H7 (cell line): ENCODE data around the gene COL8A1. TPM values are rescaled to one million over a fixed set of nuclear protein-coding genes. Genes with fewer than 3 reads are reported as not detected.

Experiments
- DNase-seq: peaks from one replicate; pipeline ENCODE4 v3.0.0; 2012
- H3K27me3 ChIP-seq: 2 replicates; pipeline ENCODE4 v1.6.0; 2011; ENCODE audit warnings: mild to moderate bottlenecking, low read length; ENCODE audit not compliant: control insufficient read depth, insufficient read depth
- H3K36me3 ChIP-seq: replicated peaks from 2 replicates; pipeline ENCODE4 v1.5.1; 2011; ENCODE audit warnings: low read length; ENCODE audit not compliant: control insufficient read depth, insufficient read depth
- H3K4me3 ChIP-seq: 2 replicates; pipeline ENCODE4 v1.5.1; 2011; ENCODE audit warnings: low read depth, mild to moderate bottlenecking, control low read depth, low read length, moderate library complexity; ENCODE audit not compliant: insufficient read depth
- total RNA-seq: library from RNA; depleted of rRNA; stranded (reverse); fragments of >200 nt; shearing (Covaris generic); gene quantifications from 2 replicates; pipeline ENCODE4 v1.2.3, GENCODE V29; 2014

Gene COL8A1
- total RNA-seq, 1 experiment from 2014 or later: 0.59 TPM

- Histone ChIP-seq H3K4me3 (no peak overlapping the region), H3K27me3 (no peaks in the 10 kb centered on the region), H3K36me3 (no peaks in the 10 kb centered on the region)
- DNase-seq: no peak
Measured at GRCh38 chr3:99670556-99670950, 32.2 kb downstream of the COL8A1 start.

DNA sequence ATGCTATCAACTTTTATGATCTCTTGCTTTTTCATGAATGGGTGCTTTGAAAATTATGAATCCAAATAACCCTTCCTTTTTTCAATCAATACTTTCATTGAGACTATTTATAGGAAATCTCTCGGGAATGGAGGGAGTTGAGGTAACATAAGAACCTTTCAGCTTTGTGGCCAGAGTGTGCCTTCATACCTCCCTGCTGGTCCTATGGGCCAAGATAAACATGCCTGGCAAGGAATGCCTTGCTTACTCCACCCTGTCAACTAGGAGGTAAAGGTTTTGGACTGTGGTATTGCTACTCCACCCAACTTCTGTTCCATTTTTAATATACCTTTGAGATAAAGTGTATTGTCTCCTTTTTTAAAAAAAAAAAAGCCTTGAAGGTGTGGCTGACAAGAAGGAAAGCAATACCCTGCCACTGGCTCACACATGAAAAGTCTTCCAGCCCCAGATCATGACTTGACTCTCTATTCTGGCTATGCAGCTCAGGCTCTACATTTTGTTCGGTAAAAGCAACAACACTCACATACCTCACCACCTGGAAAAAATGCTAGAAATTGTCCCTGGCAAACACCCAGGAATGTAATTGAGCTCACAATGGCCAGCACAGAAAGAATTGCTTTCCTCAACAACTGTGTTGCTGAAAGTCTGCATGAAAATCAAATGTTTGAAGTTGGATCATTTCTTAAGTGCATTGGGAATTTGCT is 35.8 kb downstream of the COL8A1 start:
- H3K27me3 ChIP-seq: no peaks in the 10 kb centered on the region
- DNase-seq: no peak
- no peak overlapping the region for H3K4me3 ChIP-seq
- no peaks in the 10 kb centered on the region for H3K36me3 ChIP-seq

GRCh38 chr3:99678023-99678422 is 39.6 kb downstream of the COL8A1 start:
- no peaks in the 10 kb centered on the region for H3K27me3 ChIP-seq
- H3K36me3 ChIP-seq: no peaks in the 10 kb centered on the region
- no peak overlapping the region for H3K4me3 ChIP-seq
- no peak for DNase-seq

- no peaks in the 10 kb centered on the region for H3K27me3 ChIP-seq
- no peak overlapping the region for H3K4me3 ChIP-seq
- DNase-seq: no peak
- no peaks in the 10 kb centered on the region for H3K36me3 ChIP-seq
Measured at GRCh38 chr3:99678896-99679295, 40.5 kb downstream of the COL8A1 start.

DNA sequence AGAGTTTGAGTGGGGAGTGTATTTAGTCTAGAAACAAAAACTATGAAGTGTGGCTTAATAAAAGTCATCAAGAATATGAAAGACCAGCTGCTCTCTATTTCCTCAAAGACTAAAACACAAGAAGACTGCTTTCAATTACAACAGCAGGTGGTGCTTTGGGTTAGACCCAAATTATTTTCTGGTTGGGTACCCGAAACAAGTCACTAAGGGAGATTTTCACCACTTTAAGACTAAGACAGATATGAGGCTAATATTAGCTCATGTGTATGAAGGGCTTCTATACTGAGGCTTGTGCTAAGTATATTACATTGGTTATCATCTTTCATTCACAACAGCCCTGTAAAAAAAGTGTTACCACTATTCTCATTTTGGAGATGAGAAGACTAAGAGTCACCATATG is 43.1 kb downstream of the COL8A1 start:
- H3K27me3 ChIP-seq: no peaks in the 10 kb centered on the region
- DNase-seq: no peak
- no peak overlapping the region for H3K4me3 ChIP-seq
- no peaks in the 10 kb centered on the region for H3K36me3 ChIP-seq

DNA sequence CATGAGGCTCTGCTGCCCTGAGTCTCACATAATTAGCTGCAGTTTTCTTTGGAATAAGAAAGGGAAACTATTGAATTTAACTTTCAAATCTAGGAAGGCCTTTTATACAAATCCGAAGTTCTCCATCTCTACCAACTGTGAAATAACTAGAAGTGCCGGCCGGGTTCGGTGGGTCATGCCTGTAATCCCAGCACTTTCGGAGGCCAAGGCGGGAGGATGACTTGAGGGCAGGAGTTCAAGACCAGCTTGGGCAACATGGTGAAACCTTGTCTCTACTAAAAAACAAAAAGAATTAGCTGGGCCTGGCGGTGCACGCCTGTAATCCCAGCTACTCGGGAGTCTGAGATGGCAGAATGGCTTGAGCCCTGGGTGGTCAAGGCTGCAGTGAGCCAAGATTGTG is 43.6 kb downstream of the COL8A1 start:
- no peaks in the 10 kb centered on the region for H3K27me3 ChIP-seq
- DNase-seq: no peak
- H3K36me3 ChIP-seq: no peaks in the 10 kb centered on the region
- no peak overlapping the region for H3K4me3 ChIP-seq

DNA sequence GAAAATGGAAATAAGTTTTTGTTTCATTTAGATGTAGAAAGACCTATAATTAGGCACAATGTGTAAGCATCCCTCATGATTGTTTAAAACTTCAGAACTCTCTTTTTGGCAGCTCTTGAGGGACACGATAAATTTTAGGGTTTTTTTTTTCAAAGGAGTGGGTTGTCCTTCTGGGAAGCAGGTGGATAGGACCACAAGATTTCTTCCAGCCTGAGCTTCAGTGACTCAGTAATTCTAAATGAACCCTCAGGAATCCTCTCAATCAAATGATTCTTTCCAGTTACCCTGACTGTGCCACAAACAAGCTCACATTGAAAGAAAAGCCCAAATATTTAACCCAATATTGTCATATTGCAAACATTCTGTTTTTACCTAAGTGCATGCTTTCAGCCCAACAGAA is 45.1 kb downstream of the COL8A1 start:
- Histone ChIP-seq H3K27me3 (no peaks in the 10 kb centered on the region), H3K4me3 (no peak overlapping the region), H3K36me3 (no peaks in the 10 kb centered on the region)
- DNase-seq: no peak

- DNase-seq: no peak
- Histone ChIP-seq H3K27me3 (no peaks in the 10 kb centered on the region), H3K36me3 (no peaks in the 10 kb centered on the region), H3K4me3 (no peak overlapping the region)
Measured at GRCh38 chr3:99683876-99684275, 45.5 kb downstream of the COL8A1 start.

- DNase-seq: no peak
- no peak overlapping the region for H3K4me3 ChIP-seq
- H3K27me3 ChIP-seq: no peaks in the 10 kb centered on the region
- H3K36me3 ChIP-seq: no peaks in the 10 kb centered on the region
Measured at GRCh38 chr3:99684644-99685043, 46.2 kb downstream of the COL8A1 start.

DNA sequence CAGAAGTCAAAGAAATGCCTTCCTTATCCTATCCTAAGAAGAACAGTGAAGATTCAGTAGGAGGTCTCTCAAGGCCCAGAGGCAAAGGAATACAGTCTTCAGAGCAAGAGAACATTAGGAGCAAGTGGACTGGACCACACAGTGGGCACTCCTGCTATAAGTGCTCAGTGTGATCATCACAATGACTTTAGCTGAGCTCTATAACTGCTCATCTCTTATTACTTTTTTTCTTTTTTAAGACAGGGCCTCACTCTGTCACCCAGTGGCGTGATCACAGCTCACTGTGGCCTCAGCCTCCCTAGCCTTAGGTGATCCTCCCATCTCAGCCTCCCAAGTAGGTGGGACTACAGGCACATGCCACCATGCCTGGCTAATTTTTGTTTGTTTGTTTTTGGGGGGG is 48.1 kb downstream of the COL8A1 start:
- Histone ChIP-seq H3K27me3 (no peaks in the 10 kb centered on the region), H3K36me3 (no peaks in the 10 kb centered on the region), H3K4me3 (no peak overlapping the region)
- DNase-seq: no peak

- Histone ChIP-seq H3K36me3 (no peaks in the 10 kb centered on the region), H3K27me3 (no peaks in the 10 kb centered on the region), H3K4me3 (no peak overlapping the region)
- DNase-seq: peak; percentile 41
Measured at GRCh38 chr3:99686955-99687612, 48.7 kb downstream of the COL8A1 start.

DNA sequence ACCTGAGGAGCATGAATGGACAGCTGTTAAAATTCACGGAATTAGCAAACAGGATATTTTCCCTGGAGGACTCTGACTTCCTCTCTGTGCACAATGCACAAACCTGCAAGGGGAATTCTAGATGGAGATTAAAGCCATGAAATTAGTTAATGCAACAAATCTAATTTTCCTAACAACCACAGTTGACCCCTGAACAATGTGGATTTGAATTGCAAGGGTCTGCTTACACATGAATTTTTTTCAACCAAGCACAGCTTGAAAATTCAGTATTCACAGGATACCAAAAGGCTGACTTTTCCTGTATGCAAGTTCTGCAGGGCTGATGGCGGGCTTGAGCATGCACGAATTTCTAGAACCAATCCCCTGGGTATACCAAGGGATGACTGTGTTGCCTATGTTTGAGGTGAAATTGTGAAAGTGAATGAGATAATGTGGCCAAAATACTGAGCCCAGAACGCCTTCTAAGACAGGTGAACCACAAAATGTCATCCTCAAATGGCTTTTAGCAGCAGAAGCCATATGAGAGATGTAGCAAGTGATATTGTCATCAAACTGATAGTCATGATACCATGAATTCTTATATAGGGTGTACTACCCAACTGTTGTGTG is 52.5 kb downstream of the COL8A1 start:
- Histone ChIP-seq H3K4me3 (no peak overlapping the region), H3K27me3 (no peaks in the 10 kb centered on the region), H3K36me3 (no peaks in the 10 kb centered on the region)
- no peak for DNase-seq

GRCh38 chr3:99693636-99694035 is 55.2 kb downstream of the COL8A1 start:
- Histone ChIP-seq H3K27me3 (no peaks in the 10 kb centered on the region), H3K4me3 (no peak overlapping the region), H3K36me3 (no peaks in the 10 kb centered on the region)
- no peak for DNase-seq

DNA sequence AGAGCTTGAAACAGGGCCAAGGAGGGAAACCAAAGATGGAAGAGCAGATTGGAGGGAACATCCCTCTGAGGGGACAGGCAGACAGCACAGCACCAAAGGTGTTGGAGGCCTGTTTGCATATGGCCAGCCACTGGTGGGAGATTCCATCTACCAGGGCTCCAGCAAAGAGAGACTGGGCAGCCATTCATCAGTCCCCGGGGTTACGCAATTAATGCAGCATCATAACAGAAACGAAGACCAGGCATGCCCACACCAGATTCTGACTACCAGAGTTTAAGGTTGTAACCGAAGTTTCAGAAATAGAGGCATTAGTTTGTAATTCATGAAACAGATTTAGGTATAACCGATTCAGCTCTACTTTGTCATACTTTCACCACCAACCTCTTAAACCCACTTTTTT is 58.1 kb downstream of the COL8A1 start:
- Histone ChIP-seq H3K4me3 (no peak overlapping the region), H3K36me3 (no peaks in the 10 kb centered on the region), H3K27me3 (no peaks in the 10 kb centered on the region)
- no peak for DNase-seq

- no peak for DNase-seq
- no peak overlapping the region for H3K4me3 ChIP-seq
- no peaks in the 10 kb centered on the region for H3K36me3 ChIP-seq
- H3K27me3 ChIP-seq: no peaks in the 10 kb centered on the region
Measured at GRCh38 chr3:99697250-99697649, 58.9 kb downstream of the COL8A1 start.
